Upper lobe of left lung (tissue), 4 donors: ENCODE measurements around the gene TMED8.

Experiments used
- POLR2A ChIP-seq, 4 donors: fragments of 450-650 bp; IDR thresholded peaks; one replicate each; pipeline ENCODE4 v1.5.1; 2016 to 2017; ENCODE audit warnings: antibody characterized with exemption in 4 of 4, mild to moderate bottlenecking in 2 of 4
- TF ChIP-seq, protein P1 (sequence below), 6 experiments: fragments of 450-650 bp in 4 of 6; fragments of 200-600 bp in 2 of 6; sonication (generic) in 2 of 6; IDR thresholded peaks; one replicate each; pipeline ENCODE4 v1.5.1; 2016 to 2019; ENCODE audit warnings: antibody characterized with exemption in 6 of 6

DNA sequence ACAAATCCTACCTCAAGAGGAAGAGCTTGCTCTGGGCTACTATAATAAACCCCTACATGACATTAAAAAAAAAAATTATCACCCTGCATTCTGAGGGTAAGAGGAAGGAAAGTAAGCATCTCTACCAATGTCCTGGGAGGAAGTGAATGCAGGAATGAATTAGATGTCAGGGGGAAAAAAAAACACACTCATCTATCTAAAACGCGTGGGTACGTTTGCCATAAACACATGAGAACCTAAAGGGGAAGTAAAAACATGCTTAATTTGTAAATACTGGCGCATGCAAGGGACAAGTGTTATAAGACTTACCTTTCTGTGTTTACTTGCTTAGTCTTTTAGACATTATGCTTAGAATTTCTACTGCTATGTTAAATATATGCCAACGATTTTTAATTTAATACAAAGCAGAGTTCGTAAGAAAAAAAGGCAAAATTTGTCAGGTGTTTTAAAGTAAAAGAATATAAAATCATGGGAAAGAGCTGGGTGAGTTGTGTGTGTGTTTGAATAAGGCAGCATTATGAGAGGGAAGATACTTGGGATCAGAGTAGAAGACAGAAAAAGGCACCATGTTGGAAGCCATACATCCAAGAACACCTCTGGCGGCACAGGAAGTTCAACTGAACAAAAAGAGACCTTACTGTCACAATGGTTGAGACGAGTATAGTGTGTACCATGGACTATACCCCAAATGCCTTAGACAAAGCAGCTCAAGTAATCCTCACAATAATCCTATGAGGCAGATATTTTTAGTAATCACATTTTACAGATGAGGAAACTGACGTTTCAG lies 1.5 kb downstream of the TMED8 start:
- TF ChIP-seq, protein P1, sequence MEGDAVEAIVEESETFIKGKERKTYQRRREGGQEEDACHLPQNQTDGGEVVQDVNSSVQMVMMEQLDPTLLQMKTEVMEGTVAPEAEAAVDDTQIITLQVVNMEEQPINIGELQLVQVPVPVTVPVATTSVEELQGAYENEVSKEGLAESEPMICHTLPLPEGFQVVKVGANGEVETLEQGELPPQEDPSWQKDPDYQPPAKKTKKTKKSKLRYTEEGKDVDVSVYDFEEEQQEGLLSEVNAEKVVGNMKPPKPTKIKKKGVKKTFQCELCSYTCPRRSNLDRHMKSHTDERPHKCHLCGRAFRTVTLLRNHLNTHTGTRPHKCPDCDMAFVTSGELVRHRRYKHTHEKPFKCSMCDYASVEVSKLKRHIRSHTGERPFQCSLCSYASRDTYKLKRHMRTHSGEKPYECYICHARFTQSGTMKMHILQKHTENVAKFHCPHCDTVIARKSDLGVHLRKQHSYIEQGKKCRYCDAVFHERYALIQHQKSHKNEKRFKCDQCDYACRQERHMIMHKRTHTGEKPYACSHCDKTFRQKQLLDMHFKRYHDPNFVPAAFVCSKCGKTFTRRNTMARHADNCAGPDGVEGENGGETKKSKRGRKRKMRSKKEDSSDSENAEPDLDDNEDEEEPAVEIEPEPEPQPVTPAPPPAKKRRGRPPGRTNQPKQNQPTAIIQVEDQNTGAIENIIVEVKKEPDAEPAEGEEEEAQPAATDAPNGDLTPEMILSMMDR (IDR thresholded peaks at IDR 0.05): no peak
- TF ChIP-seq POLR2A (IDR thresholded peaks at IDR 0.05): no peak
